Esophagus squamous epithelium (tissue), 4 donors: ENCODE data around the gene FAAP100.

Experiments
- POLR2A ChIP-seq, 4 donors: fragments of 450-650 bp; IDR thresholded peaks; one replicate each; pipeline ENCODE4 v1.6.1; 2017; ENCODE audit warnings: antibody characterized with exemption in 4 of 4, mild to moderate bottlenecking in 4 of 4, moderate library complexity in 3 of 4
- TF ChIP-seq, protein P1 (sequence below), 6 experiments: fragments of 450-650 bp in 4 of 6; fragments of 200-600 bp in 2 of 6; sonication (generic) in 2 of 6; IDR thresholded peaks; one replicate each; pipeline ENCODE4 v1.5.1; 2016 to 2019; ENCODE audit warnings: antibody characterized with exemption in 6 of 6, mild to moderate bottlenecking in 4 of 6, moderate library complexity in 4 of 6

DNA sequence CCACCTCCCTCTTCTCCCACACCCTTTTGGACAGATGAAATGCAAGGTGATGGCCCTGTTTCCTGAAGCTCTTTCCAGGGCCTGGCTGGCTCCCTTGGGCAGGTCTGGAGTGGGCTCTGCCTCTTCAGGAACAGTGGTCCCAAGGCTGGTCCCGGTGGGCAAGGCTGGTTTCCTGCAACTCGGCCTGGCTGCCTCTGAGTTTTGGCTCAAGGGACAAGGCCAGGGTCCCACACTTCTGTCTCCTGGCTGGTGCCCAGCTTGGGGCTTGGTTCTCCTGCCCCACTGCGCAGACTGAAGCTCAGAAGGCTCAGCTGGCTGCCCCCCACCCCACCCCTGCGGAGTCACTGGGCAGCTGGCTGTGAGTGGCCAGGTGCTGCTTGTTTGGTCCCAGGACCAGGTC is 35.7 kb downstream of the FAAP100 start:
- TF ChIP-seq, protein P1, sequence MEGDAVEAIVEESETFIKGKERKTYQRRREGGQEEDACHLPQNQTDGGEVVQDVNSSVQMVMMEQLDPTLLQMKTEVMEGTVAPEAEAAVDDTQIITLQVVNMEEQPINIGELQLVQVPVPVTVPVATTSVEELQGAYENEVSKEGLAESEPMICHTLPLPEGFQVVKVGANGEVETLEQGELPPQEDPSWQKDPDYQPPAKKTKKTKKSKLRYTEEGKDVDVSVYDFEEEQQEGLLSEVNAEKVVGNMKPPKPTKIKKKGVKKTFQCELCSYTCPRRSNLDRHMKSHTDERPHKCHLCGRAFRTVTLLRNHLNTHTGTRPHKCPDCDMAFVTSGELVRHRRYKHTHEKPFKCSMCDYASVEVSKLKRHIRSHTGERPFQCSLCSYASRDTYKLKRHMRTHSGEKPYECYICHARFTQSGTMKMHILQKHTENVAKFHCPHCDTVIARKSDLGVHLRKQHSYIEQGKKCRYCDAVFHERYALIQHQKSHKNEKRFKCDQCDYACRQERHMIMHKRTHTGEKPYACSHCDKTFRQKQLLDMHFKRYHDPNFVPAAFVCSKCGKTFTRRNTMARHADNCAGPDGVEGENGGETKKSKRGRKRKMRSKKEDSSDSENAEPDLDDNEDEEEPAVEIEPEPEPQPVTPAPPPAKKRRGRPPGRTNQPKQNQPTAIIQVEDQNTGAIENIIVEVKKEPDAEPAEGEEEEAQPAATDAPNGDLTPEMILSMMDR (IDR thresholded peaks at IDR 0.05), result no peak
- TF ChIP-seq POLR2A (IDR thresholded peaks at IDR 0.05), result no peak
